Caco-2 (cell line): ENCODE measurements around the gene CST8. TPM values are rescaled to one million over a fixed set of nuclear protein-coding genes. Genes with fewer than 3 reads are reported as not detected.

Experiments
- BruUV-seq: library from RNA; stranded (reverse); fragments of 400-500 nt; replicated peaks from 2 replicates; lab custom pipeline; 2021; lab: Mats Ljungman, UMichigan
- CTCF ChIA-PET: fragments of 300-600 bp; sonication (Branson Sonifier 250); formaldehyde crosslinking; loops from one replicate; lab custom pipeline; 2022; ENCODE audit warnings: antibody characterized with exemption; lab: Charles Lee
- POLR2A ChIA-PET: fragments of 300-600 bp; sonication (Branson Sonifier 250); formaldehyde crosslinking; loops from one replicate; lab custom pipeline; 2022; ENCODE audit warnings: antibody characterized with exemption; lab: Charles Lee
- DNase-seq, 2 experiments: peaks; one replicate each; pipeline versions ENCODE4 v3.0.0 to v3.0.0-alpha.2; 2020 to 2022
- H3K27me3 ChIP-seq: replicated peaks from 2 replicates; pipeline ENCODE4 v1.6.0; 2011; ENCODE audit warnings: low read length; ENCODE audit not compliant: control insufficient read depth, insufficient read depth
- H3K36me3 ChIP-seq: 2 replicates; pipeline ENCODE4 v1.5.1; 2011; ENCODE audit warnings: low read length; ENCODE audit not compliant: control insufficient read depth, insufficient read depth
- H3K4me1 ChIP-seq: fragments of 250-450 bp; sonication (Bioruptor Pico); 2 replicates; pipeline ENCODE4 v1.5.1; 2020; ENCODE audit warnings: mild to moderate bottlenecking
- H3K4me3 ChIP-seq: 2 replicates; pipeline ENCODE4 v1.5.1; 2011; ENCODE audit warnings: low read depth, mild to moderate bottlenecking, control low read depth, low read length
- H3K9me3 ChIP-seq: fragments of 250-450 bp; sonication (Bioruptor Pico); 2 replicates; pipeline ENCODE4 v1.5.1; 2020; ENCODE audit warnings: mild to moderate bottlenecking, moderate library complexity
- H3K27ac Mint-ChIP-seq: one replicate; pipeline ENCODE4 v1.8.0; 2022; ENCODE audit warnings: mixed read lengths; ENCODE audit not compliant: unreplicated experiment
- H3K27me3 Mint-ChIP-seq: one replicate; pipeline ENCODE4 v1.8.0; 2022; ENCODE audit warnings: mixed read lengths; ENCODE audit not compliant: insufficient read depth, unreplicated experiment
- H3K36me3 Mint-ChIP-seq: one replicate; pipeline ENCODE4 v1.8.0; 2022; ENCODE audit warnings: mild to moderate bottlenecking, mixed read lengths; ENCODE audit not compliant: insufficient read depth, unreplicated experiment
- H3K4me1 Mint-ChIP-seq: one replicate; pipeline ENCODE4 v1.8.0; 2022; ENCODE audit warnings: low read depth, mixed read lengths; ENCODE audit not compliant: unreplicated experiment
- H3K4me3 Mint-ChIP-seq: one replicate; pipeline ENCODE4 v1.8.0; 2022; ENCODE audit warnings: mild to moderate bottlenecking, moderate library complexity, mixed read lengths; ENCODE audit not compliant: unreplicated experiment
- H3K9me3 Mint-ChIP-seq: one replicate; pipeline ENCODE4 v1.8.0; 2022; ENCODE audit warnings: mixed read lengths; ENCODE audit not compliant: unreplicated experiment
- intact Hi-C: fragments of 100-400 bp; cut with micrococcal nuclease; formaldehyde crosslinking; loops from one replicate; pipeline ENCODE4 v1.10.0; 2022; ENCODE audit not compliant: unreplicated experiment
- total RNA-seq: library from RNA; stranded (reverse); gene quantifications from 2 replicates; pipeline ENCODE4 v1.2.3, GENCODE V29; 2022
- TF ChIP-seq, protein P1 (sequence below), 2 experiments: fragments of 200-600 bp in 1 of 2; IDR thresholded peaks; 1 replicate in 1 of 2; 2 replicates in 1 of 2; pipeline versions ENCODE4 v1.5.1 to v1.8.0; 2011 to 2022; ENCODE audit warnings: antibody characterized with exemption in 1 of 2, control low read depth in 1 of 2, inconsistent platforms in 1 of 2, low read depth in 1 of 2, low read length in 1 of 2, mild to moderate bottlenecking in 1 of 2, moderate library complexity in 1 of 2; ENCODE audit not compliant: insufficient read depth in 1 of 2, severe bottlenecking in 1 of 2, unreplicated experiment in 1 of 2

The CST8 gene
- total RNA-seq, 1 experiment from 2014 or later: not detected

- no peak overlapping the region for H3K4me3 Mint-ChIP-seq
- peaks cover 6% of the 10 kb centered on the region for H3K27me3 Mint-ChIP-seq
- Histone ChIP-seq H3K27me3 (no peaks in the 10 kb centered on the region), H3K9me3 (peaks cover 10% of the 10 kb centered on the region; the same call in 1 of the 2 replicates), H3K36me3 (no peaks in the 10 kb centered on the region), H3K4me3 (no peak overlapping the region), H3K4me1 (no peaks in the 10 kb centered on the region)
- no peak overlapping the region for H3K27ac Mint-ChIP-seq
- ChIA-PET POLR2A (no interaction called here), CTCF (no interaction called here)
- TF ChIP-seq, protein P1, sequence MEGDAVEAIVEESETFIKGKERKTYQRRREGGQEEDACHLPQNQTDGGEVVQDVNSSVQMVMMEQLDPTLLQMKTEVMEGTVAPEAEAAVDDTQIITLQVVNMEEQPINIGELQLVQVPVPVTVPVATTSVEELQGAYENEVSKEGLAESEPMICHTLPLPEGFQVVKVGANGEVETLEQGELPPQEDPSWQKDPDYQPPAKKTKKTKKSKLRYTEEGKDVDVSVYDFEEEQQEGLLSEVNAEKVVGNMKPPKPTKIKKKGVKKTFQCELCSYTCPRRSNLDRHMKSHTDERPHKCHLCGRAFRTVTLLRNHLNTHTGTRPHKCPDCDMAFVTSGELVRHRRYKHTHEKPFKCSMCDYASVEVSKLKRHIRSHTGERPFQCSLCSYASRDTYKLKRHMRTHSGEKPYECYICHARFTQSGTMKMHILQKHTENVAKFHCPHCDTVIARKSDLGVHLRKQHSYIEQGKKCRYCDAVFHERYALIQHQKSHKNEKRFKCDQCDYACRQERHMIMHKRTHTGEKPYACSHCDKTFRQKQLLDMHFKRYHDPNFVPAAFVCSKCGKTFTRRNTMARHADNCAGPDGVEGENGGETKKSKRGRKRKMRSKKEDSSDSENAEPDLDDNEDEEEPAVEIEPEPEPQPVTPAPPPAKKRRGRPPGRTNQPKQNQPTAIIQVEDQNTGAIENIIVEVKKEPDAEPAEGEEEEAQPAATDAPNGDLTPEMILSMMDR (IDR thresholded peaks at IDR 0.05; ENCODE audit: insufficient read depth in 1 of 2, low read depth in 1 of 2, low read length in 1 of 2, severe bottlenecking in 1 of 2, unreplicated experiment in 1 of 2): no peak
- peaks cover 22% of the 10 kb centered on the region for H3K9me3 Mint-ChIP-seq
- no peak for DNase-seq
- no peaks in the 10 kb centered on the region for H3K4me1 Mint-ChIP-seq
- H3K36me3 Mint-ChIP-seq: no peaks in the 10 kb centered on the region
- no TSS peak for BruUV-seq
- intact Hi-C loops: no loop called here
These were observed 40.1 kb downstream of the CST8 start for GRCh38 chr20:23530937-23531567.

- peaks cover 3% of the 10 kb centered on the region for H3K27me3 Mint-ChIP-seq
- Histone ChIP-seq H3K27me3 (no peaks in the 10 kb centered on the region), H3K9me3 (peaks cover 10% of the 10 kb centered on the region; the same call in 1 of the 2 replicates), H3K4me1 (no peaks in the 10 kb centered on the region), H3K36me3 (no peaks in the 10 kb centered on the region), H3K4me3 (no peak overlapping the region)
- intact Hi-C loops: no loop called here
- CTCF ChIA-PET: no interaction called here
- H3K4me1 Mint-ChIP-seq: no peaks in the 10 kb centered on the region
- TF ChIP-seq, protein P1 (IDR thresholded peaks at IDR 0.05; ENCODE audit: insufficient read depth in 1 of 2, low read depth in 1 of 2, low read length in 1 of 2, severe bottlenecking in 1 of 2, unreplicated experiment in 1 of 2): no peak
- no peak for DNase-seq
- no TSS peak for BruUV-seq
- H3K27ac Mint-ChIP-seq: no peak overlapping the region
- no peak overlapping the region for H3K4me3 Mint-ChIP-seq
- POLR2A ChIA-PET: no interaction called here
- no peaks in the 10 kb centered on the region for H3K36me3 Mint-ChIP-seq
- peaks cover 17% of the 10 kb centered on the region for H3K9me3 Mint-ChIP-seq
These were observed 41.6 kb downstream of the CST8 start for GRCh38 chr20:23532533-23532932.

DNA sequence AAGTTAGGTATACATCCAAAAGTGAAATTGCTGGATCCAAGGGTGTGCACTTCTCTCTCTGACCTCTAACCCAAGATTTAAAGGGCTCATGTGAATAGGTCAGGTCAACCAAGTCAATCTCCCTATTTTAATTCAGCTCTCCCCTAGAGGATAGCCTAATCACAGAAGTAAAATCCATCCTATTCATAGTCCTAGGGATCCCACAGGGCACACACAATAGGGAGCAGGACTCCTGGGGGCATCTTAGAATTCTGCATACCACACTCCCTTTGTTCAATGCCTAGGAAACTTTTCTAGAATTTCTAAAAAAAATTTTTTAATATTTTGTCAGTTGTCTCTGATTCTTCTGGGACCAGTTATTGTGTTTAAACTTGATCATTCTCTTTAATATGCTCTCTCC is 42.2 kb downstream of the CST8 start:
- no peak overlapping the region for H3K4me3 ChIP-seq
- ChIA-PET CTCF (no interaction called here), POLR2A (no interaction called here)
- DNase-seq: no peak
- H3K4me1 ChIP-seq: no peaks in the 10 kb centered on the region
- peaks cover 14% of the 10 kb centered on the region for H3K9me3 Mint-ChIP-seq
- H3K4me1 Mint-ChIP-seq: no peaks in the 10 kb centered on the region
- BruUV-seq: no TSS peak
- no peak overlapping the region for H3K27ac Mint-ChIP-seq
- H3K36me3 ChIP-seq: no peaks in the 10 kb centered on the region
- no peaks in the 10 kb centered on the region for H3K27me3 ChIP-seq
- TF ChIP-seq, protein P1 (IDR thresholded peaks at IDR 0.05; ENCODE audit: insufficient read depth in 1 of 2, low read depth in 1 of 2, low read length in 1 of 2, severe bottlenecking in 1 of 2, unreplicated experiment in 1 of 2): no peak
- peaks cover 10% of the 10 kb centered on the region; the same call in 1 of the 2 replicates for H3K9me3 ChIP-seq
- intact Hi-C loops: no loop called here
- no peaks in the 10 kb centered on the region for H3K36me3 Mint-ChIP-seq
- peaks cover 2% of the 10 kb centered on the region for H3K27me3 Mint-ChIP-seq
- no peak overlapping the region for H3K4me3 Mint-ChIP-seq
